Omental fat pad (tissue), 4 donors: Measurements from ENCODE around the gene CCPG1. TPM values are rescaled to one million over a fixed set of nuclear protein-coding genes. Genes with fewer than 3 reads are reported as not detected.
"Not testable (repeated sequence)": the region's sequence is repeated elsewhere in the genome, so short reads cannot be mapped to it uniquely, and the experiment has no call there.

Experiments used
- ATAC-seq: fragments of 150-250 bp; one replicate; pipeline ENCODE4 v1.9.1; 2016; ENCODE audit warnings: mild to moderate bottlenecking, moderate library complexity; ENCODE audit not compliant: low FRiP score
- DNase-seq: peaks from one replicate; pipeline ENCODE4 v3.0.0-alpha.2; 2019; ENCODE audit warnings: low spot score
- CTCF ChIP-seq, 3 donors: fragments of 450-650 bp; IDR thresholded peaks; one replicate each; pipeline ENCODE4 v1.5.1; 2016 to 2017; ENCODE audit warnings: antibody characterized with exemption in 3 of 3, mild to moderate bottlenecking in 3 of 3, moderate library complexity in 2 of 3
- total RNA-seq, 4 donors: library from RNA; depleted of rRNA; stranded (reverse); fragments of >200 nt; gene quantifications; one replicate each; pipeline ENCODE4 v1.1.0, GENCODE V29; 2016

Gene CCPG1
- total RNA-seq: 10 to 100 TPM; 38.8 to 75.2 (median 58.0) TPM

GRCh38 chr15:55408012-55408928 is at the start of gene CCPG1, which contains the start of gene PIERCE2:
Gene CCPG1 (minus strand): TSS chr15:55408359. CDS start chr15:55389424, 18,935 bp downstream.
Gene PIERCE2 (plus strand): TSS chr15:55408495. CDS start chr15:55408769, 274 bp downstream.
- DNase-seq (peak; percentile 53), ATAC-seq (peak; percentile 99)
- peak in 2 of 3 donors; percentile 78 to 80 for TF ChIP-seq CTCF (IDR thresholded peaks at IDR 0.05)

- DNase-seq (no peak), ATAC-seq (no peak)
- no peak for TF ChIP-seq CTCF (IDR thresholded peaks at IDR 0.05)
These were observed 49.4 kb upstream of the CCPG1 start for GRCh38 chr15:55457401-55458022.

- not testable (repeated sequence) for ATAC-seq, DNase-seq
These were observed 38.9 kb upstream of the CCPG1 start for GRCh38 chr15:55447030-55447394.

GRCh38 chr15:55446379-55447029 is 38.3 kb upstream of the CCPG1 start:
- not testable (repeated sequence) for DNase-seq, ATAC-seq

- not testable (repeated sequence) for DNase-seq, ATAC-seq
These were observed 37.8 kb upstream of the CCPG1 start for GRCh38 chr15:55445936-55446335.

- not testable (repeated sequence) for DNase-seq, ATAC-seq
These were observed 35.0 kb upstream of the CCPG1 start for GRCh38 chr15:55443141-55443540.

GRCh38 chr15:55434989-55435825 is 27.0 kb upstream of the CCPG1 start:
- TF ChIP-seq CTCF (IDR thresholded peaks at IDR 0.05): no peak
- ATAC-seq: no peak
- no peak for DNase-seq

GRCh38 chr15:55422089-55422488 is 13.9 kb upstream of the CCPG1 start:
- no peak for ATAC-seq
- no peak for DNase-seq
- TF ChIP-seq CTCF (IDR thresholded peaks at IDR 0.05): no peak
